Measurements from ENCODE around the gene CEP170B.
"Not testable (repeated sequence)": the region's sequence is repeated elsewhere in the genome, so short reads cannot be mapped to it uniquely, and the experiment has no call there.

Gene CEP170B

DNA sequence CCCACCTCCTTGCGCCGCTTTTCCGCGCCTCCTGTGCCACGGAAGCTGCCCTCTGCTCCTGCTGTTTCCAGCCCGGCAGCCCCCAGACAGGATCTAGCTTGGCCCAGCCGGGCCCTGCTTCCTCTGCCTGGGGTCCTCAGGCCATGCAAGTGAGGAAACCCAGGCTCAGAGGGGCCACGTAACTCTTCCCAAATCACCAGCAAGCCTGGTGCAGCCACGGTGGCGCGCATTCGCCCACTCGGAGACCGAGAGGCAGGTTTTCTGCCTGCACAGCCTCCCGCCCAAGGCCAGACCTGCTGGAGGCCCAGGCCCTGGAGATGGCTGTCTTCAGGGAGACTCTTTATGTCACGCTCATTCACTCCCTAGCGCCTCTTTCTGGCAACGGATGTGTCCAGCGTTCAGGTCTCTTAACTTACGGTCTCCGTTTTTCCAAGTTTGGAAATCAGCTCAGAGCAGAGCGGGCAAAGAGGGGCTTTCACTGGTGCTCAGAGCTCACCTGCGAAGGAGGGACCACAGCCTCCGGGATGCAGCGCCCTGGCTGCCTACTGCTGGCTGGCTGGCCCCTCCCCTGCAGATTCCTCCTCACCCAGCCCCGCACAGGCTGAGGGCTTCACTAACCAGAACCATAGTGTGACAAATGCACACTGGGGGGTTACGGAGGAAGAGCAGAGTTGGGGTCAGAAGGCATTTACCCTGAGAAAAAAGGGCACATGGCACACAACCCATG is 20.6 kb upstream of the CEP170B start:
- no peak for DNase-seq

DNA sequence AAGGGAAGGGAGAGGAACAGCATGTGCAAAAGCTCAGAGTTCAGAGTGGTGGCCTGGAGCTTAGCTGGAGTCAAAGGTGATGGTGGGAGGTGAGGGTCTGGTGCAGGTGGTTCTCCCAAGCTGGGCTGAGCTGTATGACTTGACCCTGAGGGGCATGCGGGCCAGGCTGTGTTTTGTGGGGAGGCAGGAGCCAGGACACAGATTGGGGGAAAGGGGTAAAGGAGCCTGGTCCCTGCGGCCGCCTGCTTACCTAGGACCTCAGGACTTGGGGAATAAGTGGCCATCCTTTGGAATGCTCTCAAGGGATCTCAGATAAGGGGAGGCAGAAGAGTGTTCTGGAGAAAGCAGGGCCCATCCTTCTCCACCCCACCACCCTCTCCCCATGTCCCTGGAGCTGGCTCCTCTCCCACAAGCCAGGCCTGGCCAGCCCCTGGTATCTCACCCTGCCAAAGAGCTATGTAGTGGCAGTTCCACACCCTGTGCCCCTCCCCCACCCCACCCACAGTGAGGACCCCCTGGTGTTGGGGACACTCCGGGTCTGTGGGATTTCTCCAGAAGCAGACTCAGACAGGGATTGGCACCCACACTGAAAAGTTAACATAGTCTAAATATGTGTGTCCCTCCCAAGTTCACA is 19.9 kb upstream of the CEP170B start:
- DNase-seq: no peak

DNA sequence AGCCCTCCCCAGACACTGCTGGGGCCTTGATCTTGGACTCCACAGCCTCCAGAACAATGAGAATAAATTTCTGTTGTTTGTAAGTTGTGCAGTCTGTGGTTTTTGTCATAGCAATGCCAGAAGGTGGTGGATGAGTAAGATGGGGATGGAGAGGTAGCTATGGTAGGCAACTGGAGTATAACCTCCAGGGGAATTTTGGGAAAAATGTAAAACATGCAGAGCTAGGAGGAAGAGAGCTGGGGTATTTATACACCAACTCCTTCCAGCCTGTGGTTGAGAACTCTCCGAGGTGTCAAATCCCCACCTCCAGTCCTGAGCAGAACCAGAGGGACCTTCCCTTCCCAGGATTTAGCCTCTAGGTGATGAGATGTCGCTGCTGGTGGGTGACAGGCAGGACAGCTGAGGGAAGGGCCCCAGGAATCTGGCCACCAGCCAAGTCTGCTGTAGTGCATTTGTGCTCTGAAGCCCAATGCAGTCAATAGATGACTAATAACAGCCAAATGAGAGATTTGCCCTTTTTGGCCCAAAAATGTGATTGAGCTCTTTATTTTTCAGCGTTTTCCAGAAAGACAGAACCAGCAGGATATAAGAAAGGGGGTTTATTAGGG is 19.1 kb upstream of the CEP170B start:
- no peak for DNase-seq

DNA sequence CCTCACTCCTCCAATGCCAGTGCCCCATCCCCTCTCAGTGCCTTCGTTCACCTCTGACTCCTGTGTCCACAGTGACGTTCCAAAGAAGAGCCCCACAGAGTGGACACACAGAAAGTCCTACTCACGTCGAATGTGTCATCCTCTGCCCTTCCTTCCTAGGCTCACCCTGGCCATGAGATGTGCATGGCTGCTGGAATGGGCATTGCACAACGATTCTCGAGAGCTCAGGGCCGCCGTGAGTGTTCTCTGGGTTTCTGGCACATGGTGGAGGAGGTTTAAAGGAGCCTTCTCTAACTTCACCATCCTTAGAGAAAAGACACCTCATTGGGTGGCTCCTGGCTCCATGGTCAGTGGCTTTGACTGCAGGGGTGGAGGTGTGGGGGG is 12.8 kb upstream of the CEP170B start:
- DNase-seq: no peak

DNA sequence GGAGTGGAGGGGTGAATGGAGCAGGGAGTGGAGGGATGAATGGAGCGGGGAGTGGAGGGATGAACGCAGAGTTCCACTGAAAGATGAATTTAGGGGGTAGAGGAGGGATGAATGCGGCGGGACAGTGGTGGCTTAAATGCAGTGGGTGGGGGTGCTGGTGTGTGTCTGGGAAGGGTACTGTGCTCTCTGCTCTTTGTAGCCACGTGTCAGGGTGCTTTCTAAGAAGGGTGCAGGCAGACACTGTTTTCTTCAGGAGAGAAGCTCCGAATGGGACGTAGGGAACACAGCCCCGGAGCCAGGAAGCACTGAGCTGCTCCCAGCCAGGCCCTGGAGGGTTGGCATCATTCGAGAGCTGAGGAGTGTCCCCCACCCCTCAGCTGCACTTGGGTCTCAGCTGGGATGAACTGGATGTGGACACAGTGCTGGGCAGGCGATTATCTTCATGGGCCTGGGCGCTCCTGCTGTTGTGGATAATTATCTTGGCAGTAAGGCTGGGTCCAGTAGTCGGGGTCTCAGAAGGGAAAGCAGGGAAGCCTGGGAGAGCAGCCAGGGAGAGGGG is 9.5 kb upstream of the CEP170B start:
- DNase-seq: no peak

DNA sequence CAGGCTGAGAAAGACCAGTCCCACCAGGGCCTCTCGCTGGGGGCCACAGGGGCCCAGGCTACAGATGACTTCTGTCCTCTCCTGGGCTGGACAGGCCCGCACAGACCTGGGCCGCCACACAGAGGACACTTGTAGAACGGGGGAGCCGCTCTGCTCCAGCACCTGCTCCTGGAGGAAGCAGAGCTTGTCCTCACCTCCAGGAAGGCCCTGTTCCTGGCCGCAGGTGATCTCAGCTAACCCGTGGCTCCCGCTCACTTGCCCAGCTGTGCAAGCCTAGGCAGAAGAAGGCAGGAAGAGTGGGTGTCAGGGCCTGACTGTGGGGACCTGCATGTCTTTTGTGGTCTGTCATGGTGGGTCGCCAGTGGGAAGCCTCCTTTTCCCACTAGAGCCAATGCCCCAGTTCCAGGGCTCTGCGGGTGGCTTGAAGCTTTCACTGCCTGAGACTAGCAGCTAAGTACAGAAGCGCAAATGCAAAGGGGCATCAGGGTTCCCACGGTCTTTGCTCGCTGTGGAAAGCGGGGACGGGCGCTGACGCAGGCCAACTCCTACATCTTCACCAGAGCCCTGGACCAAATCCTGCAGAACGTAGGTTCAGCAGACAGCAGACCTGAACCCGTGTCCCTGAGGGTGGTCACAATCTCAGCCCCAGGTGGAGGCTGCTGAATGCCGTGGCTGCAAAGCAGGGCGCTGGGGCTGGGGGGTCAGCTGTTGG is 8.8 kb upstream of the CEP170B start:
- DNase-seq: no peak

DNA sequence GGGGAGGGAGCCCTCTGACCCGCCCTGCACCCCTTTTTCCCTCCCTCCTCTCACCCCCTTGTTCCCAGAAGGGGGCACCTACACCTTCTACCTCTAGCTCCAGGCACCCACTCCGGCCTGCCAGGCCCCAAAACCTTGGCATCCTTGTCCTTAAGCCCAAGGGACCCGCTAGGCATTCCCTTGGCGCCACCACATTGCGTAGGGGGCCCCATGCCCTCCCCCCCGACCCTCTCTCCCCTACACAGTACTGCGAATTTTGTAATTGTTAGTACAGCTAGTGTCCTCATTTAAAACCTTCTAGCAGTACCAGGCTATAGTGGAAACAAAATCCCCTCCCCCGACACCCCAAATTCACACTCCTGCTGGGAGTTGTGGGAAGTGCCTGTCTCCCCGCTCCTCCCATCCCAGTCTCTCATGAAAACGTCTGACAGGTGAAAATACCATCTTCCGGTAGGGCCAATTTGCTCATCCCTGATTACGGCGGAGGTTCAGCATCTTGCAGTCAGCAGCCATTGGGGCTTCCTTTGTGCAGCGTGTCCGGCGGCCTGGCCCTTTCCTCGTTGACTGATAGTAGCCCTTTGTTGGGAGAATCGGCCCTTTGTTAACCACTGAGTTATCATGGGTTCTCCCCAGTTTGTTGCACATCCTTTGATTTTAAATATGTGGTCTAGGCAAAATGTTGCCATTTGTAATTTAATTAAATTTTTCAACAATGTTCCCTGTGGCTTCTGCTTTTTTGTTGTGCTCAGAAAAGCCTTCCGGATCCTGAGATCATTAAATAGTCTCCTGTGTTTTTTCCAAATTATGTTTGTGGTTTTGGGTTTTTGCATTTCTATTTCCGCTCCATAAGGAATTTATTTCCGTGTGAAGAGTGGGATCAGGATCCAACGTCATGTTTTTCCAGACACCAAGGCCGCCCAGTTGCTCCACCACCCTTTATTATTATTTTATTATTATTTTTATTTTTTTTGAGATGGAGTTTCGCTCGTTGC is 7.9 kb upstream of the CEP170B start:
- no peak for DNase-seq

DNA sequence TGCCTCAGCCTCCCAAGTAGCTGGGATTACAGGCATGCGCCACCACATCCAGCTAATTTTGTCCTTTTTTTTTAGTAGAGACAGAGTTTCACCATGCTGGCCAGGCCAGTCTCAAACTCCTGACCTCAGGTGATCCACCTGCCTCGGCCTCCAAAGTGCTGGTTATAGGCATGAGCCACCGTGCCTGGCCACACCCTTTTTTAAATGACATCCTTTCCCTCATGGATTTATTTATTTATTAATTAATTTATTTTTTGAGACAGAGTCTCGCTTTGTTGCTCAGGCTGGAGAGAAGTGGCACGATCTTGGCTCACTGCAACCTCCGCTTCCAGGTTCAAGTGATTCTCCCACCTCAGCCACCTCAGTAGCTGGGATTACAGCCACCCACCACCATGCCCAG is 7.1 kb upstream of the CEP170B start:
- not testable (repeated sequence) for DNase-seq

DNA sequence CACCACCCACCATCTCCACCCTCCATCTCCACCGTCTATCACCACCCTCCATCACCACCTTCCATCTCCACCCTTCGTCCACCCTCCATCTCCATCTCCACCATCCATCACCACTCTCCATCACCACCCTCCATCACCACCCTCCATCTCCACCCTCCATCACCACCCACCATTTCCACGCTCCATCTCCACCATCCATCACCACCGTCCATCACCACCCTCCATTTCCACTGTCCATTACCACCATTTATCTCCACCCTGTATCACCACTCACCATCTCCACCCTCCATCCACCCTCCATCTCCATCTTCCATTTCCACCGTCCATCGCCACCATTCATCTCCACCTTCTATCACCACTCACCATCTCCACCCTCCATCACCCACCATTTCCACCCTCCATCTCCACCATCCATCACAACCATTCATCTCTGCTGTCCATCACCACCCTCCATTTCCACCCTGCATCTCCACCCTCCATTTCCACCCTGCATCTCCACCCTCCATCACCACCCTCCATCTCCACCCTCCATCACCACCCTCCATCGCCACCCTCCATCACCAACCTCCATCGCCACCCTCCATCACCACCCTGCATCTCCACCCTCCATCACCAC is 6.1 kb upstream of the CEP170B start:
- no peak for DNase-seq

DNA sequence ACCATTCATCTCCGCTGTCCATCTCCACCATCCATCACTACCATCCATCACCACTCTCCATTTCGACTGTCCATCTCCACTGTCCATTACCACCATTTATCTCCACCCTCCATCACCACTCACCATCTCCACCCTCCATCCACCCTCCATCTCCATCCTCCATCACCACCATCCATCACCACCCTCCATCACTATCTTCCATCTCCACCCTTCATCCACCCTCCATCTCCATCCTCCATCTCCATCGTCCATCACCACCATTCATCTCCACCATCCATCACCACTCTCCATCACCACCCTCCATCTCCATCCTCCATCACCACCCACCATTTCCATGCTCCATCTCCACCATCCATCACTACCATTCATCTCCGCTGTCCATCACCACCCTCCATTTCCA is 5.2 kb upstream of the CEP170B start:
- no peak for DNase-seq

DNA sequence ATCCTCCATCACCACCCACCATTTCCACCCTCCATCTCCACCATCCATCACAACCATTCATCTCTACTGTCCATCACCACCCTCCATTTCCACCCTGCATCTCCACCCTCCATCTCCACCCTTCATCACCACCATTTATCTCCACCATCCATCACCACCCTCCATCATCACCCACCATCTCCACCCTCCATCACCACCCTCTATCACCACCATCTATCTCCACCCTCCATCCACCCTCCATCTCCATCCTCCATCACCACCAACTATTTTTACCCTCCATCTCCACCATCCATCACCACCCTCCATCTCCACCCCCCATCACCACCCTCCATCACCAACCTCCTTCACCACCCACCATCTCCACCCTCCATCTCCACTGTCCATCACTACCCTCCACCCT is 4.7 kb upstream of the CEP170B start:
- no peak for DNase-seq

DNA sequence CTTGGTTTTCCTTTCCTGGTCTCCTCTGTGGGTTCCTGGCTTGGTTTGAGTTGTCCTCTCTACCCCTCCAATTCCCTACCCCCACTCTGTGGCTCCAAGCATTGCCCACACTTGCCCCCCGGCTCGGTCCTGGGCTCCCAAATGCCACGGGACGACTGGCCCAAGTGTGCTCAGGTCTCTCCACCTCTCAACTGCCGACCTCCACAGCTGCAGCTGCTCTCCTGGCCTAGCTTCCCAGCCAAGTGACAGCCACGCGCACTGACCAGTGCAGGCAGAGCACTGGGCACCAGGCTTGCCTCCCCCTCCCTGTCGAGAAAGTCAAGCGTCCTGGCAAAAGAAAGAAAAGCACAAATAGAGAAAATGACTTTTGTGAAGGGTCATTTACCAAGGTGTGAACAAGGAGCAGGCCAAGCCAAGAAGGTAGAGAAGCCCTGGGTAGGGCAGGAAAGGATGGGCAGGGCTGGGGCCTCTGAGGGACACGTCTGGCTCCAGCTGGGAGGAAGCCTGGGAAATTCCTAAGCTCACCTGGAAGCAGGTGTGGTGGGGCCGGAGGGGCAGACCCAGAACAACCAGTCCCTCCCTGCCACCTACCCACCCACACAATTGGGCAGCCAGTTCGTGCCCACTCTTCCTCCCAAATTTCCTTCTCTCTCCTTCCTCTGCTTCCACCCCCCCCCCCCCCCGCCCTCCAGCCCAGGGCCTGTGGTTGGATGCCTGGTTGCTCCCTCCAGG is 1.8 kb upstream of the CEP170B start:
- DNase-seq: no peak

DNA sequence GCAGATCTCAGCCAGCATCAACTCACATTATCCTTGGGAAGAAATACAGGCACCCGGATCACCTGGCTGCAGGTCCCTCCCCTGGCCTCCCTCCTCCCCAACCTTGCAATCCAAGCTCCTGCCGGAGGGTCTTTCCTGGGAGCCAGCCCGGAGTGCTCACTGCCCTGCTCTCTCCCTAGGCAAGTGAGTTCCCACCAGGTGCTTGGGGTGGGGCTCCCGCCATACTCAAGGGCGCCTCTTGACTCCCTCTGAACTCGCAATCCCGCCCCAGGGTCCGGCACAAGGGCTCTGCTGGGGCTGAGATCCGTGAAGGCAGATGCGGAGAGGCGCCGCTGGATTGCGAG is 1.2 kb upstream of the CEP170B start:
- no peak for DNase-seq

DNA sequence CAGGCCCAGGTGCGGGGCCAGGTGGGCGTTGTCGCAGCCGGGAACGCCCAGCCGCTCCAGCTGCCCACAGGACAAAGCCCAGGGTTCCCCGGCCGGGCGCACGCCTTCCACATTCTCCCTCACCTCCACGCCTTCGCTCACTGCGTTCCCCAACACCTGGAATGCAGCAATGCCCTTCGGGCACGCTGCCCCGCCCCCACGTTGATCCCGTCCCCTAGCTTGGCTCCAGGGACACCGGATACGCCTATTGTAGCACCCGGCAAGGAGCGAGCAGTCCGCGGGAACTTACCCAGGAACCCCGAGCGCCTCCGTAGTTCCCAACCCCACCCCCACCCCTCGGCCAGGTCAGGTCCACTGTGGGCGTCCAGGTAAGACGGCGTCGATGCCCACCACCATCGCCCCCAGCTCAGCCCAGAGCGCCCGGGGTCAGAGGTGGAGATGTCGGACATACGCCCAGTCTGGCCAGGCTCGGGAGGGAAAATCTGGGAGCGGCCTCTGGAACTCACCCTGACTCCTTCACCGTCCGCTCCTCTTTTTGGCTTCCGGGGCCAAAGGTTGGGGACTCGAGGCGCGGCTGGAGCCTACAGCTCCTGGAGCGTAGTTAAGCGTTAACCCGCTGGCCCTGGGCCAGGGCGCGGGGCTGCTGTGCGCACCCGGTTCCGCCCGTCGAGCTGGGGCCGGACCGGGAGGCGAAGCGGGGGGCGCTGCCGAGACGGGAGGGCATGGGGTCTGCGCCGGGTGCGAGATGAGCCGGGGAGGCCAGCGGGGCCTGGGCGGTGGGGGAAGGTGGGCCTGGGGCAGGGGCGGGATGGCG is 594 bp upstream of the CEP170B start:
- DNase-seq: no peak

DNA sequence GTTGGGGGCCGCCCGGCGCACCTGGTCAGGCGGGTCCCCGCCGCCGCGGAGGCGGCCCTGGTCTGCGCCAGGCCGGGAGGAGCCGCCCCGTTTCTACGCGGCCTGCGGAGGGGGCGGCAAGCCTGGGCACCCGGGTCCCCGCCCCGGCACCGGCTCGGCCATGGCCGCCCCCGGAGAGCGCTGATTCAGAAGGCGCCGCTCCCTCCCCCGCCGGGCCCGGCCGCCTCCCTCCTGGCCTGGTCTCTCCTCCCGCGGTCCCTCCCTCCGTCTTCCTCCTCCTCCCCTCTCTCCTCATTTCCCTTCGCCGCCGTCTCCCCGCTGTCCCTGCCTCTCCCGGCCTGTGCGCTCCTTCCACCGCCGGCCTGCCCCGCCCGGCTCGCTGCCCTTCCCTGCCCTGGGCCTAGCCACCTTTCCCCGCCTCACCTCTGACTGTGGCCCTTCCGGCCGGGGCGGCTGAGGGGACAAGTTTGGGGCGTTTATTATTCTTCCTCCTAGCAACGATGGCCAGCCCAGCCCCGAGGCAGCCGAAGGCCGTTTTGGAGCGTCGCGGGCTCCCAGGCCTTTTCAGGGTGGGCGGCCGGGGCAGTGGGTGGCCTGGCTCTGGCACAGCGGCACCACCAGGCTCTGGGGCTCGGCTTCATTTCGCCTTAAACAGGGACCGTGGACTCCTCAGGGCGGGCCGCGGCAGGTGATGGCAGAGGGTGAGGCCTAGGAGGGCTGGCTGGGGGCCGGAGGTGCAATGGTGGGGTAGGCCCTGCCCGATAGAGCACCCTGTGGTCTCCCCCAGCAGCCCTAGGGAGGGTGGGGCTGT is 768 bp downstream of the CEP170B start:
- no peak for DNase-seq

DNA sequence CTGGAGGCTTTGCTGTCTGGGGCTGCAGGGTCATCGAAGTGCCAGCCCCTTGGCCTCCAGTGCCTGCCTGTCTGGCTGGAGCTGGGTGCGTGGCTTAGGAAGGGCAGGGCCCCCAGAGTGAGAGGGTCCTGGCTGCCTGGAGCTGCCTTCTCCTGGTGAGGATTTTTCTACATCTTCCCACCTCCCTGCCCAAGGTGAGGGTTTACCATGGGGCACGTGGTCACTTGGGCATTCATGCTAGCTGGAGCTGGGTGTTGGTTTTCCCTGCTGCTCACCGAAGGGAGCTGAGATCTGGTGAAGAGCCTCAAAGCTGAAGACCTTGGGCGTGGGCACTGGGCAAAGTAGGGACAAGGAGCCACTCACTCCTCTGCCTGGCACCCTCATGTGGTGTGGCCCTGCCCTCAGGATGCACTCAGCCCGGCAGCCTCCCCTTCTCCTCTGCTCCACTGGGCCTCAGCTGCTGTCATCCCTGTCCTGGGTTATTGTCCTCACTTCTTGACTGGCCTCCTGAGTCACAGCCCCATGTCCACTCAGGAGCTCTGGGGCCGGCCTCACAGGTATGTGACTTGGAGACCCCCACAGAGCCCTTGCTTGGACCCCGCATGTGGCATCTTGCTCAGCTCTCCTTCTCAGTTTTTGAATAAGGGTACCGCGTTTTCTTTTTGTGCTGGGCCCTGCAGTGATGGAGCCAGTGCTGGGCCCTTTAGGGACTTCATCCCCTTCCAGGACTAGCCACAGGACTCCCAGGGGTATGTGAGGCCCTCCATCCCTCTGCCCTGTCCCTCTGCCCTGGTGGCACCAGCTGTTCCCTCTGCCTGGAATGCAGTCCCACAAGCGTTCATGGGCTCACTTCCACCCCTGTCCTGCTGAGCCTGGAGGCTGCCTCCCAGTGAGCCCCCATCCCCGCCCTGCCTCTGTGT is 1.6 kb downstream of the CEP170B start:
- no peak for DNase-seq

DNA sequence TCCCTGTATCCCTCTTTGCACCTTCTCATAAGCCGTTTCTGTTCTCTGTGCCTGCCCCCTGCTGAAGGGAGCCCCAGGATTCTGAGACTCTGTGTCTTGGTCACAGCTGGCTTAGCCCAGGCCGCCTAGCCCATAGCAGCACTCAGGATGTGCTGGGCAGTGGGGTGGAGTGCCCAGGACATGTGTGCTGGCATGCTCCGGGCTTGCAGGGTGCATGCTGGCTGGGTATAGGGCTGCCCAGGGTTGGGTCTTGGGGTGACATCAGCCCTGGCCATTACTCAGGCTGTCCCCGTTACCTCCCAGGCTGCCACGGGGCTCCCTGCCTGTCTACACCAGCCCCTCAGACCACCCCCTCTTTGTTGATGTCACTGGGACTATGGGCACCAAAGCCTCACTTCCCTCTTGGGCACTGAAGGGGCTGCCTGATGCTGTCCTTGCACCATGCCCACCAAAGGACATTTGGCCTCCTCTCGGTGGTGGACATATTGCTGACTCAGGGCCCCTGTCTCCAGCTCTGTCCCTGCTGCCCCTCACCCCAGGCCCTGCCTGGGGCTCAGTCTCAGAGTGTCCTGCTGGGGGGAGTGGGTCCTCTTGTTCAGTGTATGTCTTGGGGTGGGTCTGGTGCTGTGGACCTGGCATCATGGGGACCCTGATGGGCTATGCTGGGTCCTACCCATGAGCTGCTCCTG is 2.4 kb downstream of the CEP170B start:
- no peak for DNase-seq
